ENCODE data around the gene AFAP1. TPM values are rescaled to one million over a fixed set of nuclear protein-coding genes. Genes with fewer than 3 reads are reported as not detected.

The AFAP1 gene
- total and polyA plus RNA-seq, 2 donors (not counting 1 experiment from before 2014, with no cell fraction given): 0.03 to 0.44 TPM

DNA sequence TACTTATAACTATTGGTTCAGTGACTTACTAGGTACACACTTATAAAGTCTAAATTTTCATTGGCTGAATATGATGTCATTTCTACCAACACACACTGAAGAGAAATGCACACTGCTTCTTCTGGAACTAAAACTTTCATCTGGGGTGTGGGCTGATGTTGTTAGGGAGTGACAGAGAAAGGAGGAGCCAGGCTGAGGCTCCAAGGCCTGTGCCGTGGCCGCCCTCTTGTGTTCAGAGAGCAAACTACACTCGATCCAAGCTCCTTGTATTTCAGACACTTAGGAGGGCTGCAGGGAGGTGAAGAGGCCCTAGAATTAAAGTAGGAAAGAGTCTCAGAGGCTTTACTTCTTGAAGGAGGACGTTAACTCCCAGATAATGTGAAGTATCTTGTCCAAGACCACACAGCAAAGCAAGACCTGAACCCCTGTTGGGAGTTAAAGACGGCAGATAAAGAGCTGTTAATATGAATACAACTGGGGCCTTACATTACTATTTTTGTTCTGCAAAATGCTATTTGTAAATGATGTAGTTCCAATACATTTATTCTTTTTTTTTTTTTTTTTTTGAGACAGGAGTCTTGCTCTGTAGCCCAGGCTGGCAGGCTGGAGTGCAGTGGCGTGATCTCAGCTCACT, 137.5 kb downstream of the AFAP1 start:
- peaks cover 20% of the 10 kb centered on the region for H3K27me3 Mint-ChIP-seq
- H3K9me3 Mint-ChIP-seq (ENCODE audit: insufficient read depth): no peaks in the 10 kb centered on the region
- Histone ChIP-seq H3K9me3 (ENCODE audit: control extremely low read depth in 1 of 3, control insufficient read depth in 2 of 3, insufficient read depth in 1 of 3, low read length in 2 of 3) (peaks cover 0 to 8% (median 0%) of the 10 kb centered on the region in 3 donors), H3K27ac (ENCODE audit: low read length in 2 of 2) (no peak overlapping the region), H3K4me2 (replicated peaks; ENCODE audit: low read depth, low read length, poor library complexity, severe bottlenecking) (no peak overlapping the region), H4K20me1 (ENCODE audit: control insufficient read depth, insufficient read depth, low read length, poor library complexity, severe bottlenecking) (no peaks in the 10 kb centered on the region), H3K36me3 (replicated peaks in 1 of 2; ENCODE audit: control extremely low read depth in 1 of 2, control insufficient read depth in 1 of 2, extremely low read depth in 1 of 2, insufficient read depth in 2 of 2, low read length in 1 of 2) (no peaks in the 10 kb centered on the region), H3K9ac (ENCODE audit: low read length) (no peak overlapping the region), H2AFZ (ENCODE audit: insufficient read depth, low read depth, low read length, poor library complexity, severe bottlenecking) (no peak overlapping the region), H3K4me3 (ENCODE audit: control extremely low read depth in 1 of 5, extremely low read depth in 1 of 5, insufficient read depth in 1 of 5, low read depth in 2 of 5, low read length in 4 of 5) (no peak overlapping the region), H3K27me3 (replicated peaks in 1 of 4; ENCODE audit: control extremely low read depth in 1 of 4, control insufficient read depth in 3 of 4, insufficient read depth in 4 of 4, low read length in 3 of 4) (peaks cover 0 to 5% (median 0%) of the 10 kb centered on the region in 4 experiments), H3K79me2 (ENCODE audit: control insufficient read depth, insufficient read depth, low read length) (no peaks in the 10 kb centered on the region), H3K4me1 (ENCODE audit: control insufficient read depth in 2 of 2, insufficient read depth in 2 of 2, low read length in 2 of 2) (no peaks in the 10 kb centered on the region)
- intact Hi-C loops (cut with micrococcal nuclease): loop anchor here (5.0 kb wide), 1 partner anchor 1085 kb away; the partner anchor contains the start of gene BLOC1S4
- peak; percentile 69 for DNase-seq
- no CpG with 5 or more reads among the region's 6 CpGs for WGBS (ENCODE audit: insufficient coverage)
- CTCF ChIA-PET: interaction anchor here (0.6 to 4.9 kb wide), 21 partner anchors 8 to 1082 kb away, joined by 3 to 49 read pairs (median 5); partner anchors contain the start of gene ABLIM2
- H3K4me3 Mint-ChIP-seq: no peak overlapping the region
- no peak for TF ChIP-seq EZH2 (IDR thresholded peaks at IDR 0.05; ENCODE audit: borderline replicate concordance, insufficient read depth, low read depth, low read length, poor library complexity, severe bottlenecking)
- TF ChIP-seq, protein P1, sequence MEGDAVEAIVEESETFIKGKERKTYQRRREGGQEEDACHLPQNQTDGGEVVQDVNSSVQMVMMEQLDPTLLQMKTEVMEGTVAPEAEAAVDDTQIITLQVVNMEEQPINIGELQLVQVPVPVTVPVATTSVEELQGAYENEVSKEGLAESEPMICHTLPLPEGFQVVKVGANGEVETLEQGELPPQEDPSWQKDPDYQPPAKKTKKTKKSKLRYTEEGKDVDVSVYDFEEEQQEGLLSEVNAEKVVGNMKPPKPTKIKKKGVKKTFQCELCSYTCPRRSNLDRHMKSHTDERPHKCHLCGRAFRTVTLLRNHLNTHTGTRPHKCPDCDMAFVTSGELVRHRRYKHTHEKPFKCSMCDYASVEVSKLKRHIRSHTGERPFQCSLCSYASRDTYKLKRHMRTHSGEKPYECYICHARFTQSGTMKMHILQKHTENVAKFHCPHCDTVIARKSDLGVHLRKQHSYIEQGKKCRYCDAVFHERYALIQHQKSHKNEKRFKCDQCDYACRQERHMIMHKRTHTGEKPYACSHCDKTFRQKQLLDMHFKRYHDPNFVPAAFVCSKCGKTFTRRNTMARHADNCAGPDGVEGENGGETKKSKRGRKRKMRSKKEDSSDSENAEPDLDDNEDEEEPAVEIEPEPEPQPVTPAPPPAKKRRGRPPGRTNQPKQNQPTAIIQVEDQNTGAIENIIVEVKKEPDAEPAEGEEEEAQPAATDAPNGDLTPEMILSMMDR (IDR thresholded peaks at IDR 0.05): peak; percentile 81
- POLR2A ChIA-PET: no interaction called here
- H3K27ac Mint-ChIP-seq: no peak overlapping the region
- peak; percentile 87 for ATAC-seq (ENCODE audit: low read depth)
- H3K4me1 Mint-ChIP-seq: no peaks in the 10 kb centered on the region

DNA sequence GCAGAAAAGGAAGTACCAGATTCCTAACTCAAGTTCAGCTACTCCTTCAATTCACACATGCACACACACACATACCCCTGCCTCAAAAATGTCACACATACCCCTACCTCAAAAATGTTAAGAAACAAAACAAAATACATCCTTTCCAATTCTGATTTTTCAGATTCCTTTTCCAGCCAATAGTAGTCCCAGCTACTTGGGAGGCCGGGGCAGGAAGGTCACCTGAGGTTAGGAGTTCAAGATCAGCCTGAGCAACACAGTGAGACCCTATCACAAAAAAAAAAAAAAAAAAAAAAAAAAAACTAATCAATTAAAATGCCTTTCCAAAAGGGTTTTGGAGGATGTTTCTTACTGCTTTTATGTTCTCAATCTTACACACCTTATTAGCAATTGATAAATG, 138.0 kb downstream of the AFAP1 start:
- no peak overlapping the region for H3K9ac ChIP-seq (ENCODE audit: low read length)
- no peak overlapping the region for H3K27ac ChIP-seq (ENCODE audit: low read length in 2 of 2)
- no peak overlapping the region for H2AFZ ChIP-seq (ENCODE audit: insufficient read depth, low read depth, low read length, poor library complexity, severe bottlenecking)
- intact Hi-C loops (cut with micrococcal nuclease): loop anchor here (5.0 kb wide), 1 partner anchor 1084 kb away; the partner anchor contains the start of gene BLOC1S4
- no peaks in the 10 kb centered on the region for H3K79me2 ChIP-seq (ENCODE audit: control insufficient read depth, insufficient read depth, low read length)
- H3K27me3 ChIP-seq (replicated peaks in 1 of 4; ENCODE audit: control extremely low read depth in 1 of 4, control insufficient read depth in 3 of 4, insufficient read depth in 4 of 4, low read length in 3 of 4): peaks cover 0 to 5% (median 0%) of the 10 kb centered on the region in 4 experiments
- H3K27ac Mint-ChIP-seq: no peak overlapping the region
- H4K20me1 ChIP-seq (ENCODE audit: control insufficient read depth, insufficient read depth, low read length, poor library complexity, severe bottlenecking): no peaks in the 10 kb centered on the region
- H3K4me3 Mint-ChIP-seq: no peak overlapping the region
- ChIA-PET POLR2A (no interaction called here), CTCF (interaction anchor here (1.0 to 4.9 kb wide), 14 partner anchors 10 to 1081 kb away, joined by 3 to 49 read pairs (median 4); partner anchors contain the start of gene ABLIM2)
- DNase-seq: no peak
- H3K9me3 ChIP-seq (ENCODE audit: control extremely low read depth in 1 of 3, control insufficient read depth in 2 of 3, insufficient read depth in 1 of 3, low read length in 2 of 3): peaks cover 0 to 8% (median 0%) of the 10 kb centered on the region in 3 donors
- ATAC-seq (ENCODE audit: low read depth): no peak
- H3K4me1 Mint-ChIP-seq: no peaks in the 10 kb centered on the region
- peaks cover 17% of the 10 kb centered on the region for H3K27me3 Mint-ChIP-seq
- no peaks in the 10 kb centered on the region for H3K4me1 ChIP-seq (ENCODE audit: control insufficient read depth in 2 of 2, insufficient read depth in 2 of 2, low read length in 2 of 2)
- H3K36me3 ChIP-seq (replicated peaks in 1 of 2; ENCODE audit: control extremely low read depth in 1 of 2, control insufficient read depth in 1 of 2, extremely low read depth in 1 of 2, insufficient read depth in 2 of 2, low read length in 1 of 2): no peaks in the 10 kb centered on the region
- no CpG with 5 or more reads among the region's 1 CpG for WGBS (ENCODE audit: insufficient coverage)
- H3K4me2 ChIP-seq (replicated peaks; ENCODE audit: low read depth, low read length, poor library complexity, severe bottlenecking): no peak overlapping the region
- H3K4me3 ChIP-seq (ENCODE audit: control extremely low read depth in 1 of 5, extremely low read depth in 1 of 5, insufficient read depth in 1 of 5, low read depth in 2 of 5, low read length in 4 of 5): no peak overlapping the region
- no peaks in the 10 kb centered on the region for H3K9me3 Mint-ChIP-seq (ENCODE audit: insufficient read depth)
- TF ChIP-seq, protein P1 (IDR thresholded peaks at IDR 0.05): no peak
- TF ChIP-seq EZH2 (IDR thresholded peaks at IDR 0.05; ENCODE audit: borderline replicate concordance, insufficient read depth, low read depth, low read length, poor library complexity, severe bottlenecking): no peak

Measured in B cell (primary cell).